ENCODE data around the gene CNDP2. TPM values are rescaled to one million over a fixed set of nuclear protein-coding genes. Genes with fewer than 3 reads are reported as not detected.

The CNDP2 gene
- total RNA-seq, 1 donor from 2014 or later: 213 TPM

DNA sequence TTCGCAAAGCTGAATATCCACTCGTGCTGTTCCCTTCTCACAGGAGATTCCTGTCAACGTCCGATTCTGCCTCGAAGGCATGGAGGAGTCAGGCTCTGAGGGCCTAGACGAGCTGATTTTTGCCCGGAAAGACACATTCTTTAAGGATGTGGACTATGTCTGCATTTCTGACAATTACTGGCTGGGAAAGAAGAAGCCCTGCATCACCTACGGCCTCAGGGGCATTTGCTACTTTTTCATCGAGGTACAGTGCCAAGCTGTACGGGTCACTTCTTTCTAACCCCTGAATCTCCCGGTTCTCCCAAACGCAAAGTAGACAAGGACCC lies 14.6 kb downstream of the CNDP2 start:
- DNase-seq (no peak), ATAC-seq (no peak)
- no peaks in the 10 kb centered on the region for H3K4me1 ChIP-seq
- H3K9me3 ChIP-seq: no peaks in the 10 kb centered on the region
- intact Hi-C loops (cut with DNase I): no loop called here
- TF ChIP-seq, protein P1, sequence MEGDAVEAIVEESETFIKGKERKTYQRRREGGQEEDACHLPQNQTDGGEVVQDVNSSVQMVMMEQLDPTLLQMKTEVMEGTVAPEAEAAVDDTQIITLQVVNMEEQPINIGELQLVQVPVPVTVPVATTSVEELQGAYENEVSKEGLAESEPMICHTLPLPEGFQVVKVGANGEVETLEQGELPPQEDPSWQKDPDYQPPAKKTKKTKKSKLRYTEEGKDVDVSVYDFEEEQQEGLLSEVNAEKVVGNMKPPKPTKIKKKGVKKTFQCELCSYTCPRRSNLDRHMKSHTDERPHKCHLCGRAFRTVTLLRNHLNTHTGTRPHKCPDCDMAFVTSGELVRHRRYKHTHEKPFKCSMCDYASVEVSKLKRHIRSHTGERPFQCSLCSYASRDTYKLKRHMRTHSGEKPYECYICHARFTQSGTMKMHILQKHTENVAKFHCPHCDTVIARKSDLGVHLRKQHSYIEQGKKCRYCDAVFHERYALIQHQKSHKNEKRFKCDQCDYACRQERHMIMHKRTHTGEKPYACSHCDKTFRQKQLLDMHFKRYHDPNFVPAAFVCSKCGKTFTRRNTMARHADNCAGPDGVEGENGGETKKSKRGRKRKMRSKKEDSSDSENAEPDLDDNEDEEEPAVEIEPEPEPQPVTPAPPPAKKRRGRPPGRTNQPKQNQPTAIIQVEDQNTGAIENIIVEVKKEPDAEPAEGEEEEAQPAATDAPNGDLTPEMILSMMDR (IDR thresholded peaks at IDR 0.05): no peak
- peaks cover 94% of the 10 kb centered on the region for H3K36me3 ChIP-seq
- no peaks in the 10 kb centered on the region for H3K27me3 ChIP-seq
- no peak overlapping the region for H3K4me3 ChIP-seq
- no peak overlapping the region for H3K27ac ChIP-seq

DNA sequence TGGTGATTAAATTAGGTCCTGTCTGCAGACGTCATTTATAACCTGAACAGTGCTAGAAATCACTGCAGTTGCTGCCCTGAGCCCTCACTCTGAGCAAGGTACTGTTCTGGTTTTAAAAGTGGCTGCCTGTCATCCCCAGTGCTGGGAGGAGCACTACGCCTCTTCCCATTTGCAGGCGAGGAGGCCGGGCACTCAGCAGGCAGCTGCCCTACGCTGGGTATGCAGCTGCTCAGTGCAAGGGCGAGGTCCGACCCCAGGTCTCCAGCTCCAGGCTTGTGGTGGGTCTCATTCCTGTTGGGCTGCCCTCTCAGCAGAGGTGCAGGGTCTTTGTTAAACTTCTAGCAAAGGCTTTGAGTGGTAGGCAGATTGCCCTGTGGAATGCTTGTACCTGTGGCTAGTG lies 15.7 kb downstream of the CNDP2 start:
- H3K27me3 ChIP-seq: no peaks in the 10 kb centered on the region
- H3K4me3 ChIP-seq: no peak overlapping the region
- DNase-seq: no peak
- H3K27ac ChIP-seq: no peak overlapping the region
- peaks cover 94% of the 10 kb centered on the region for H3K36me3 ChIP-seq
- H3K9me3 ChIP-seq: no peaks in the 10 kb centered on the region
- no peaks in the 10 kb centered on the region for H3K4me1 ChIP-seq
- TF ChIP-seq, protein P1 (IDR thresholded peaks at IDR 0.05): no peak
- ATAC-seq: no peak
- intact Hi-C loops (cut with DNase I): no loop called here

DNA sequence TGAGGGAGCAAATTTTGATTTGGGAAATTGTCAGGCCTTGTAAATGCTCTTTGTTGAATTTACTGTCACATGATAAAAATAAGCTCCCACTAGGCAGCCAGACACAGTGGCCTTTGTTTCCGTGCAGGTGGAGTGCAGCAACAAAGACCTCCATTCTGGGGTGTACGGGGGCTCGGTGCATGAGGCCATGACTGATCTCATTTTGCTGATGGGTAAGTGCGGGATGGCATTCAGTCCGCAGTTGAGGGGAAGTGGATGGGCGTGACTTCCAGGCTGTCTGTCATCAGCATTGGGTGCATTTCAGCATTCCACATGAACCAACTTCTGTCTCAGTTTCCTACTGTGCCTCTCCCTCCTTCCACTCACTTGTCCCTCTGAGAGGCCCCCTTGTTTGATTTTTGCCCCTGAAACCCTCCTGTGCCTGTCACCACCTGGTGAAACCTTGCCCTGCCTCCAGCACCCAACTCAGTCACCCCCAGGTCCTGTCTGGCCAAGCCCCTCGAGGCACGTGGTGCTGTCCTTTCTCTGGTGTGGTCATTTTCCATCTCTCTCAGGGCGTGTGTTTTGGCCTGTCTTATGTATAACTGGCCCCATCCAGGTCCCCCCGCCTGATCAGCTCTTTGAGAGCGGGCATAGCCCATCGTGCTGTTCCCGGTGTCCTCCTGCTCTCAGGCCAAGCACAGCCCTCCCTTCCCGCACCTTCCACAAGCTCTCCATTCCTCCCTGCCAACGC lies 16.3 kb downstream of the CNDP2 start:
- Histone ChIP-seq H3K4me3 (no peak overlapping the region), H3K27me3 (no peaks in the 10 kb centered on the region), H3K27ac (no peak overlapping the region), H3K9me3 (no peaks in the 10 kb centered on the region), H3K4me1 (no peaks in the 10 kb centered on the region), H3K36me3 (peaks cover 94% of the 10 kb centered on the region)
- intact Hi-C loops (cut with DNase I): no loop called here
- DNase-seq: no peak
- TF ChIP-seq, protein P1 (IDR thresholded peaks at IDR 0.05): no peak
- ATAC-seq: no peak

DNA sequence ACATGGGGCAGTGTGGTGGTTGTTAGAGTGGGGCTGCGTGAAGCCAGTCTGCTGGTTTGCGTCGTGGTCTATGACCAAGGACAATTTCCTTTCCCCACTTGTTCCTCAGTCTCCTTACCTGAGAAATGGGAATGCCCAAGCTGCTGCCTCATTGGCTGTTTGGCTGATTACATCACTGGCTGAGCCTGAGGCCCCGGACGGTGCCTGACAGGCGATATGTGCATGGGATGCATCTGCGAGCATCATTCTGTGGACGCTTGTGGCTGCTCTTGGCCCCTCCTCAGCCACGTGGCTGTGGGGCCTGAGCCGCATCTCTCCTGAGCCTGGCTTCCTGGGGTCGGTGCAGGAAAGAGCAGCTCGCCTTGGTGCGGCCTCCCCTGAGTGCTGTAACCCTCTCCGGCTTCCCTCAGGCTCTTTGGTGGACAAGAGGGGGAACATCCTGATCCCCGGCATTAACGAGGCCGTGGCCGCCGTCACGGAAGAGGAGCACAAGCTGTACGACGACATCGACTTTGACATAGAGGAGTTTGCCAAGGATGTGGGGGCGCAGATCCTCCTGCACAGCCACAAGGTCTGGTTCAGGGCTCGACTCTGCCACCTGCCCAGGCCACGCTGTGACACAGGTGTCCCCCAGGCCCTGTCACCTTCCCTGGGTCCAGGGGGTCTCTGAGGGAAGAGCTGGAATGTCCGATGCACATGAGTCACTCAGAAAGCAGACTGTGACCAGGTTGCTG lies 17.2 kb downstream of the CNDP2 start:
- Histone ChIP-seq H3K9me3 (no peaks in the 10 kb centered on the region), H3K36me3 (peaks cover 94% of the 10 kb centered on the region), H3K27me3 (no peaks in the 10 kb centered on the region), H3K4me3 (no peak overlapping the region), H3K4me1 (no peaks in the 10 kb centered on the region), H3K27ac (no peak overlapping the region)
- DNase-seq (no peak), ATAC-seq (no peak)
- TF ChIP-seq, protein P1 (IDR thresholded peaks at IDR 0.05): no peak
- intact Hi-C loops (cut with DNase I): no loop called here

DNA sequence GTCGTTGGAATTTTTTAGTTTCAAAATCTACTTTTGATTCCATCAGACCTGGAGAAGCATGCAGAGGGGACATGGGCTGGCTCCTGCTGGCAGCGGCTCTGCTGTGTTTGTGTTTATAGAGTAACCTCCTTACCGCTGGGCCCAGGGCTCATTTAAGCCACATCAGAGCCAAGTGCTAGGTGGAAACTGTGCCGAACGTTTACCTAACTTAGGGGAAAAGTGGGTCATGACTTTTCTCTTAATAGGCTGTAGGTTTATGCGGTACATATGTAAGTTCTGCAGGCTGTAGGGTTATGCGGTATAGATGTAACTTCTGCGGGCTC lies 17.7 kb downstream of the CNDP2 start:
- Histone ChIP-seq H3K27me3 (no peaks in the 10 kb centered on the region), H3K27ac (no peak overlapping the region), H3K9me3 (no peaks in the 10 kb centered on the region), H3K36me3 (peaks cover 94% of the 10 kb centered on the region), H3K4me3 (no peak overlapping the region), H3K4me1 (no peaks in the 10 kb centered on the region)
- intact Hi-C loops (cut with DNase I): no loop called here
- TF ChIP-seq, protein P1 (IDR thresholded peaks at IDR 0.05): no peak
- ATAC-seq (no peak), DNase-seq (no peak)
